Measurements from ENCODE around the gene SNRK. TPM values are rescaled to one million over a fixed set of nuclear protein-coding genes. Genes with fewer than 3 reads are reported as not detected.

The SNRK gene
- polyA plus RNA-seq, 3 donors, result 53.7 to 56.8 (median 54.1) TPM

- DNase-seq (ENCODE audit: low read depth in 3 of 3, low spot score in 2 of 3), result no peak
Measured at GRCh38 chr3:43369404-43370292, 83.3 kb downstream of the SNRK start.

- no peak for DNase-seq (ENCODE audit: low read depth in 3 of 3, low spot score in 2 of 3)
Measured at GRCh38 chr3:43370293-43370980, 84.1 kb downstream of the SNRK start.

GRCh38 chr3:43371494-43371893, 85.2 kb downstream of the SNRK start:
- DNase-seq (ENCODE audit: low read depth in 3 of 3, low spot score in 2 of 3), result no peak

- no peak for DNase-seq (ENCODE audit: low read depth in 3 of 3, low spot score in 2 of 3)
Measured at GRCh38 chr3:43372007-43372740, 85.8 kb downstream of the SNRK start.

GRCh38 chr3:43372809-43373559, 86.6 kb downstream of the SNRK start:
- no peak for DNase-seq (ENCODE audit: low read depth in 3 of 3, low spot score in 2 of 3)

- DNase-seq (ENCODE audit: low read depth in 3 of 3, low spot score in 2 of 3), result no peak
Measured at GRCh38 chr3:43373560-43373928, 87.2 kb downstream of the SNRK start.

- no peak for DNase-seq (ENCODE audit: low read depth in 3 of 3, low spot score in 2 of 3)
Measured at GRCh38 chr3:43378066-43378935, 92.0 kb downstream of the SNRK start.

GRCh38 chr3:43379343-43379742, 93.0 kb downstream of the SNRK start:
- DNase-seq (ENCODE audit: low read depth in 3 of 3, low spot score in 2 of 3), result no peak

GRCh38 chr3:43388175-43388574, 101.8 kb downstream of the SNRK start:
- no peak for DNase-seq (ENCODE audit: low read depth in 3 of 3, low spot score in 2 of 3)

GRCh38 chr3:43388915-43389314, 102.6 kb downstream of the SNRK start:
- no peak for DNase-seq (ENCODE audit: low read depth in 3 of 3, low spot score in 2 of 3)

- no peak for DNase-seq (ENCODE audit: low read depth in 3 of 3, low spot score in 2 of 3)
Measured at GRCh38 chr3:43389388-43390254, 103.3 kb downstream of the SNRK start.

- DNase-seq (ENCODE audit: low read depth in 3 of 3, low spot score in 2 of 3), result no peak
Measured at GRCh38 chr3:43390255-43390588, 103.9 kb downstream of the SNRK start.

- no peak for DNase-seq (ENCODE audit: low read depth in 3 of 3, low spot score in 2 of 3)
Measured at GRCh38 chr3:43391621-43392020, 105.3 kb downstream of the SNRK start.

GRCh38 chr3:43394041-43394554, 107.8 kb downstream of the SNRK start:
- no peak for DNase-seq (ENCODE audit: low read depth in 3 of 3, low spot score in 2 of 3)

GRCh38 chr3:43399034-43399433, 112.7 kb downstream of the SNRK start:
- DNase-seq (ENCODE audit: low read depth in 3 of 3, low spot score in 2 of 3), result no peak

GRCh38 chr3:43400167-43400566, 113.8 kb downstream of the SNRK start:
- no peak for DNase-seq (ENCODE audit: low read depth in 3 of 3, low spot score in 2 of 3)

All from right renal cortex interstitium (tissue), 3 donors.